HEK293 (cell line): ENCODE data around the gene ADAMTS19.

ENCODE experiments used
- CTCF ChIP-seq: fragments of 450-650 bp; formaldehyde crosslinking; IDR thresholded peaks from 2 replicates; pipeline ENCODE4 v1.5.1; 2016; ENCODE audit warnings: missing biosample characterization, missing genetic modification characterization
- ZBTB17 ChIP-seq: fragments of 450-650 bp; formaldehyde crosslinking; IDR thresholded peaks from 2 replicates; pipeline ENCODE4 v1.5.1; 2016; ENCODE audit warnings: missing biosample characterization, missing genetic modification characterization
- ZBTB7A ChIP-seq: fragments of 450-650 bp; formaldehyde crosslinking; IDR thresholded peaks from 2 replicates; pipeline ENCODE4 v1.5.1; 2016; ENCODE audit warnings: low read depth, missing biosample characterization, missing genetic modification characterization
- ZNF114 ChIP-seq: fragments of 450-650 bp; formaldehyde crosslinking; IDR thresholded peaks from 2 replicates; pipeline ENCODE4 v1.5.0; 2017; ENCODE audit warnings: missing biosample characterization, missing genetic modification characterization
- ZNF24 ChIP-seq: fragments of 450-650 bp; formaldehyde crosslinking; IDR thresholded peaks from 2 replicates; pipeline ENCODE4 v1.5.1; 2016; ENCODE audit warnings: missing biosample characterization, missing genetic modification characterization
- ZNF501 ChIP-seq: fragments of 450-650 bp; formaldehyde crosslinking; IDR thresholded peaks from 2 replicates; pipeline ENCODE4 v1.5.1; 2016; ENCODE audit warnings: missing biosample characterization, missing genetic modification characterization

- TF ChIP-seq ZNF24: no peak
- no peak for TF ChIP-seq ZNF501
- TF ChIP-seq CTCF: no peak
- TF ChIP-seq ZNF114 (tag by site-specific recombination): no peak
- no peak for TF ChIP-seq ZBTB17 (tag by site-specific recombination)
- no peak for TF ChIP-seq ZBTB7A (tag by site-specific recombination)
Measured at GRCh38 chr5:129506950-129507349, 46.9 kb downstream of the ADAMTS19 start.
